Sigmoid colon (tissue), 7 donors: Measurements from ENCODE around the gene SAMM50. TPM values are rescaled to one million over a fixed set of nuclear protein-coding genes. Genes with fewer than 3 reads are reported as not detected.

Experiments used
- DNase-seq: peaks from one replicate; pipeline ENCODE4 v3.0.0-alpha.2; 2019
- H3K27ac ChIP-seq, 4 donors: fragments of 200-600 bp; sonication (generic); one replicate each; pipeline ENCODE4 v1.5.1; 2016 to 2019; ENCODE audit warnings: mild to moderate bottlenecking in 1 of 4
- H3K27me3 ChIP-seq, 3 donors: fragments of 200-600 bp; sonication (generic); one replicate each; pipeline ENCODE4 v1.5.1; 2019; ENCODE audit warnings: mild to moderate bottlenecking in 1 of 3
- H3K36me3 ChIP-seq, 4 donors: fragments of 200-600 bp; sonication (generic); one replicate each; pipeline ENCODE4 v1.5.1; 2016 to 2019
- H3K4me1 ChIP-seq, 4 donors: fragments of 200-600 bp; sonication (generic); one replicate each; pipeline ENCODE4 v1.5.1; 2017 to 2019
- H3K4me3 ChIP-seq, 4 donors: fragments of 200-600 bp; sonication (generic); one replicate each; pipeline ENCODE4 v1.5.1; 2017 to 2019; ENCODE audit warnings: mild to moderate bottlenecking in 2 of 4, moderate library complexity in 1 of 4
- H3K9me3 ChIP-seq, 4 donors: fragments of 200-600 bp in 3 of 4; sonication (generic) in 3 of 4; one replicate each; pipeline versions ENCODE4 v1.5.1 to v1.6.1; 2013 to 2019
- EP300 ChIP-seq, 4 donors: sonication (generic); formaldehyde crosslinking; IDR thresholded peaks; one replicate each; pipeline ENCODE4 v1.6.1; 2017; ENCODE audit warnings: antibody characterized with exemption in 4 of 4
- POLR2A ChIP-seq, 2 donors: fragments of 450-650 bp; IDR thresholded peaks; one replicate each; pipeline ENCODE4 v1.6.1; 2016; ENCODE audit warnings: antibody characterized with exemption in 2 of 2, mild to moderate bottlenecking in 2 of 2, moderate library complexity in 2 of 2
- POLR2AphosphoS5 ChIP-seq, 4 donors: sonication (generic); formaldehyde crosslinking; IDR thresholded peaks; one replicate each; pipeline ENCODE4 v1.6.1; 2017; ENCODE audit warnings: antibody characterized with exemption in 4 of 4
- WGBS, 2 donors: extraction: QIAGEN DNeasy Blood & Tissue Kit; methylation state at CpG; one replicate each; pipeline ENCODE4 v1.1.7; 2013; 5-methylcytosine and 5-hydroxymethylcytosine counted together
- intact Hi-C: fragments of 100-400 bp; cut with DNase I; formaldehyde crosslinking; loops from one replicate; pipeline ENCODE4 v1.15.1; 2023
- polyA plus RNA-seq, 3 donors: library from polyadenylated mRNA; stranded (reverse); fragments of 200-250 nt; gene quantifications; one replicate each; pipeline ENCODE4 v1.2.3, GENCODE V29; 2013
- total RNA-seq, 4 donors: library from RNA; depleted of rRNA; stranded (reverse); fragments of >200 nt; gene quantifications; one replicate each; pipeline ENCODE4 v1.1.0, GENCODE V29; 2016
- TF ChIP-seq, protein P1 (sequence below), 4 experiments: fragments of 450-650 bp in 3 of 4; fragments of 200-600 bp in 1 of 4; IDR thresholded peaks; one replicate each; pipeline ENCODE4 v1.5.1; 2016 to 2019; ENCODE audit warnings: antibody characterized with exemption in 4 of 4, mild to moderate bottlenecking in 3 of 4, moderate library complexity in 2 of 4
- donor health status: healthy with polysubstance abuse.
- donor health status: Bipolar disorder and iron deficiency.
- donor health status: healthy.

The SAMM50 gene
- total and polyA plus RNA-seq, 7 donors, result 21.3 to 46.5 (median 33.0) TPM

DNA sequence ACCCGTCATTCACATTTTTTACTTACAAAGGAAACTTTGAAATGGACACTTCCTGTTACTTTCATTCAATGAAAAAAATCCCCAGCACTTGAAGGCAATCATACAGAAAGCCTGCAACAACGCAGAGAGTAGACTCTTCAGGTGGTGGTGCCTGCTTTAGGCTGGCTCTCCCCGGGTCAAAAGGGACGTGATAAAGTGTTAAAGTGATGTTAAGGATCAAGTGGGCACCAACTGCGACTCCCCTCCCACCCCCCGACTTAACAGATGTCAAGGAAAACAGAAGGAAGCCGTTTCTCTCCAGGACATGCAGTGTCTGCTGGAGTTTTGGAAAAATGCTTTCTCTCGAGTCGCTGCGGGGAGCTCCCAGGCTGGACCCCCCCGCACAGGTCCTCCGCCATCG is 32.1 kb upstream of the SAMM50 start:
- no peak for DNase-seq
- no peak overlapping the region for H3K27ac ChIP-seq

DNA sequence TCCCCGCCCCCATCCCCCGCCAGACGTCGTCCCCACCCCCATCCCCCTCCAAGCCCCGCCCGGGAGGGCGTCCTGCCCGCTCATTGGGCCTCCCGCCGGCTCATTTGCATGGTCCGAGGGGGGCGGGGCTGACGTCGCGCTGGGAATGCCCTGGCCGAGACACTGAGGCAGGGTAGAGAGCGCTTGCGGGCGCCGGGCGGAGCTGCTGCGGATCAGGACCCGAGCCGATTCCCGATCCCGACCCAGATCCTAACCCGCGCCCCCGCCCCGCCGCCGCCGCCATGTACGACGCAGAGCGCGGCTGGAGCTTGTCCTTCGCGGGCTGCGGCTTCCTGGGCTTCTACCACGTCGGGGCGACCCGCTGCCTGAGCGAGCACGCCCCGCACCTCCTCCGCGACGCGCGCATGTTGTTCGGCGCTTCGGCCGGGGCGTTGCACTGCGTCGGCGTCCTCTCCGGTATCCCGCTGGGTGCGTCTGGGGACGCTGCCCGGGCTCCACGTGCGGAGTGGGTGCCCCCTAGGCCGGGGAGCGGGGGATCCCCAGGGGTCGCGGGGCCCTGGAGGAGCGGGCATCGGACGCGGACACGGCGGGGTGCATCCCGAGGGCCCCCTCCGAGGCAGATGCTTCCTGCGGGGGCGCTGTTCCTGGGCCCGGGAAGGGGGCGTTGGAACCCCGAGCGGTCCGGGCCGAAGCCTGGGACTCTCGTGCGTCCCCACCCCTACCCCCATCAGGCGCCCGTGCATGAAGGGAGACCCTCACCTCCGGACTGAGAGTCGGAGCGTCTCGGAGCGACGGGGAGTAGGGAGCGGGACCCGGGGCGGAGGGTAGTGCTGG is 31.4 kb upstream of the SAMM50 start, which contains the start of gene PNPLA3:
TSS of gene PNPLA3 (plus strand) at position 175 of the 834 bp plus-strand sequence. CDS start at position 282, 107 bp downstream.
- Histone ChIP-seq H3K4me1 (peaks cover 0 to 17% (median 13%) of the 10 kb centered on the region in 4 donors), H3K36me3 (no peaks in the 10 kb centered on the region), H3K4me3 (peak within 1 kb of the TSS; percentile 33 to 62 (median 52)), H3K27ac (peak within 1 kb of the TSS in 2 of 4 donors; percentile 33 to 63), H3K27me3 (peaks cover 0 to 38% (median 23%) of the 10 kb centered on the region in 3 donors), H3K9me3 (no peaks in the 10 kb centered on the region)
- peak; percentile 92 for DNase-seq
- TF ChIP-seq, protein P1, sequence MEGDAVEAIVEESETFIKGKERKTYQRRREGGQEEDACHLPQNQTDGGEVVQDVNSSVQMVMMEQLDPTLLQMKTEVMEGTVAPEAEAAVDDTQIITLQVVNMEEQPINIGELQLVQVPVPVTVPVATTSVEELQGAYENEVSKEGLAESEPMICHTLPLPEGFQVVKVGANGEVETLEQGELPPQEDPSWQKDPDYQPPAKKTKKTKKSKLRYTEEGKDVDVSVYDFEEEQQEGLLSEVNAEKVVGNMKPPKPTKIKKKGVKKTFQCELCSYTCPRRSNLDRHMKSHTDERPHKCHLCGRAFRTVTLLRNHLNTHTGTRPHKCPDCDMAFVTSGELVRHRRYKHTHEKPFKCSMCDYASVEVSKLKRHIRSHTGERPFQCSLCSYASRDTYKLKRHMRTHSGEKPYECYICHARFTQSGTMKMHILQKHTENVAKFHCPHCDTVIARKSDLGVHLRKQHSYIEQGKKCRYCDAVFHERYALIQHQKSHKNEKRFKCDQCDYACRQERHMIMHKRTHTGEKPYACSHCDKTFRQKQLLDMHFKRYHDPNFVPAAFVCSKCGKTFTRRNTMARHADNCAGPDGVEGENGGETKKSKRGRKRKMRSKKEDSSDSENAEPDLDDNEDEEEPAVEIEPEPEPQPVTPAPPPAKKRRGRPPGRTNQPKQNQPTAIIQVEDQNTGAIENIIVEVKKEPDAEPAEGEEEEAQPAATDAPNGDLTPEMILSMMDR (IDR thresholded peaks at IDR 0.05), result no peak
- no peak for TF ChIP-seq POLR2A (IDR thresholded peaks at IDR 0.05)
- peak in 2 of 4 donors; percentile 13 to 82 for TF ChIP-seq POLR2AphosphoS5 (IDR thresholded peaks at IDR 0.05)
- TF ChIP-seq EP300 (IDR thresholded peaks at IDR 0.05), result no peak
- intact Hi-C loops, result no loop called here
- 3 to 5% methylated on average over 100 of the region's 100 CpGs for WGBS, 2 donors

More for the DNA sequence above, 32.1 kb upstream of the SAMM50 start:
- Histone ChIP-seq H3K27me3 (peaks cover 0 to 40% (median 23%) of the 10 kb centered on the region in 3 donors), H3K36me3 (no peaks in the 10 kb centered on the region), H3K9me3 (no peaks in the 10 kb centered on the region), H3K4me1 (peaks cover 0 to 17% (median 13%) of the 10 kb centered on the region in 4 donors), H3K4me3 (peak overlapping the region; percentile 33 to 62 (median 52))
- intact Hi-C loops, result no loop called here
- WGBS, 2 donors, result 1 to 2% methylated on average over 13 of the region's 13 CpGs
- TF ChIP-seq EP300 (IDR thresholded peaks at IDR 0.05) (no peak), POLR2AphosphoS5 (IDR thresholded peaks at IDR 0.05) (no peak), POLR2A (IDR thresholded peaks at IDR 0.05) (no peak)
- TF ChIP-seq, protein P1 (IDR thresholded peaks at IDR 0.05), result no peak

DNA sequence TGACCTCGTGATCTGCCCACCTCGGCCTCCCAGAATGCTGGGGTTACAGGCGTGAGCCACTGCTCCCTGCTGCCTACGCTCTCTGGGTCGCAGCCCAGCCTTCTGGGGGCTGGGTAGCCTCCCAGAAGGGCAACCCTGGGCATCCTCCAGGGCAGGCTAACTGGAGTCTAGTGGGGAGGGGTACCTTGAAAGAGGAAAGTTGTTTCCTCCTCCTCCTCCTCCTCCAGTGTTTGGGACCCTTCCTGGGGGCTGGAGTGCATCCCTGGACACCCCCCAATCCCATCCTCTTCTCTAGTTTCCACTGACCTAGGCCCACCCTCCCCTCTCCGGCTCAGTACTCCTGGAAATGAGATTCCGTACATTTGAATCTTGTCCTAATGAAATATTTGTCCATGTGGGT is 30.4 kb upstream of the SAMM50 start:
- Histone ChIP-seq H3K4me3 (no peak overlapping the region), H3K36me3 (no peaks in the 10 kb centered on the region), H3K27ac (no peak overlapping the region), H3K27me3 (peaks cover 0 to 29% (median 23%) of the 10 kb centered on the region in 3 donors), H3K9me3 (no peaks in the 10 kb centered on the region), H3K4me1 (peaks cover 0 to 17% (median 13%) of the 10 kb centered on the region in 4 donors)
- no peak for DNase-seq
- intact Hi-C loops, result no loop called here
- no peak for TF ChIP-seq POLR2A (IDR thresholded peaks at IDR 0.05)
- TF ChIP-seq POLR2AphosphoS5 (IDR thresholded peaks at IDR 0.05), result no peak
- TF ChIP-seq, protein P1 (IDR thresholded peaks at IDR 0.05), result no peak
- no peak for TF ChIP-seq EP300 (IDR thresholded peaks at IDR 0.05)
- WGBS, 2 donors, result 68 to 69% methylated on average over 7 of the region's 7 CpGs

DNA sequence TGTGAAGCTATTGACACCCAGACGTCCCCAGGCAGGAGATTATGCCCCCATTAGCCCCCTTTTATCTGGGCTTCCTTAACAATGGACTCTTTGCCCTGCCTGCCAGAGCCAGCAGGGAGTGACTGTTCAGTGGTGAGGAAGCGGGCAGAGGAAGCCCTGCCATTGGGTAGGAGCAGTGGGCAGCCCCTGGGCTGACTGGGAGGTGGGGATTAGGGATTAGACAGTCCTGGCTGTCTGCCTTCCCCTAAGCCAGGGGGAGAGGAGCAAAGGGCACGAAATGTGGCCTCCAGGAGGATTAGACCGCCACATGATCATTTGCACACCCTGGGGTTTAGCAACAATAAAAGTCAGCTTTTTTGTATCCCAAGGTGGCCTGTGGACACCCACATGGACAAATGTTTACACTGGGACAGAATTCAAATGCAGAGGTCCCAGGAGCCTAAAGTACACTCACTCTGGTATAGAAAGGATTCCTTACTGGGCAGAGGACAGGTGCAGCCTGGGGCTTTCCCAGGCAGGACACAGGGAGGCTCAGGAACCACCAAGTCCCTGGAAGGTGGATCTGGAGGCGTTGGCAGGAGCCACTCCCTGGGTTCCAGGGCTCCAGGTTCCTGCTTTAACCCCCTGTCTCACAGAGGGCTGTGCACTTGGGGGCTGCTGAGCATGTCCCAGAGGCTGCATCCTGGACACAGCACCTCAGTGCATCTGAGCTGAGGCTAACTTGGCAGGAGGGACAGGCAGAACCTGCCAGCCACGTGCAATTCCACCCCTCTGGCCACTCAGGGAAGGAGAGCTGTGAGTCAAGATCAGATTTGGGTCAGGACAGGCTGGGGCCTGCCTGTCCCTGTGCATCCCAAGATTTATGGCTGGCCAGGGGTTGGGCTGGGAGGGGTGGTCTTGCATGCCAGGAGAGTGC is 29.6 kb upstream of the SAMM50 start:
- peaks cover 0 to 31% (median 23%) of the 10 kb centered on the region in 3 donors for H3K27me3 ChIP-seq
- no peak for DNase-seq
- H3K4me3 ChIP-seq, result no peak overlapping the region
- WGBS, 2 donors, result 20 to 72% methylated on average over 6 of the region's 6 CpGs
- H3K4me1 ChIP-seq, result peaks cover 0 to 17% (median 13%) of the 10 kb centered on the region in 4 donors
- H3K27ac ChIP-seq, result no peak overlapping the region
- TF ChIP-seq EP300 (IDR thresholded peaks at IDR 0.05), result no peak
- TF ChIP-seq POLR2AphosphoS5 (IDR thresholded peaks at IDR 0.05), result no peak
- TF ChIP-seq, protein P1 (IDR thresholded peaks at IDR 0.05), result no peak
- TF ChIP-seq POLR2A (IDR thresholded peaks at IDR 0.05), result no peak
- intact Hi-C loops, result no loop called here
- no peaks in the 10 kb centered on the region for H3K9me3 ChIP-seq
- H3K36me3 ChIP-seq, result no peaks in the 10 kb centered on the region
